Measurements from ENCODE around the gene ZBTB42.

Gene ZBTB42

GRCh38 chr14:104819361-104819781, 18.5 kb downstream of the ZBTB42 start:
- Histone ChIP-seq H3K9ac (ENCODE audit: low read length) (no peak overlapping the region), H3K36me3 (ENCODE audit: control insufficient read depth, insufficient read depth, low read length) (no peaks in the 10 kb centered on the region), H3K27me3 (ENCODE audit: control insufficient read depth, insufficient read depth, low read length) (no peaks in the 10 kb centered on the region), H3K4me1 (ENCODE audit: control insufficient read depth, insufficient read depth, low read length) (peaks cover 6% of the 10 kb centered on the region), H3K4me3 (ENCODE audit: low read length) (no peak overlapping the region), H3K27ac (ENCODE audit: low read depth, low read length) (no peak overlapping the region)

GRCh38 chr14:104820669-104821228, 19.8 kb downstream of the ZBTB42 start:
- Histone ChIP-seq H3K4me3 (ENCODE audit: low read length) (no peak overlapping the region), H3K27me3 (ENCODE audit: control insufficient read depth, insufficient read depth, low read length) (no peaks in the 10 kb centered on the region), H3K27ac (ENCODE audit: low read depth, low read length) (no peak overlapping the region), H3K36me3 (ENCODE audit: control insufficient read depth, insufficient read depth, low read length) (no peaks in the 10 kb centered on the region), H3K4me1 (ENCODE audit: control insufficient read depth, insufficient read depth, low read length) (peaks cover 7% of the 10 kb centered on the region), H3K9ac (ENCODE audit: low read length) (no peak overlapping the region)

GRCh38 chr14:104821229-104821945, 20.5 kb downstream of the ZBTB42 start:
- no peaks in the 10 kb centered on the region for H3K27me3 ChIP-seq (ENCODE audit: control insufficient read depth, insufficient read depth, low read length)
- H3K36me3 ChIP-seq (ENCODE audit: control insufficient read depth, insufficient read depth, low read length), result no peaks in the 10 kb centered on the region
- H3K4me1 ChIP-seq (ENCODE audit: control insufficient read depth, insufficient read depth, low read length), result peaks cover 8% of the 10 kb centered on the region
- H3K9ac ChIP-seq (ENCODE audit: low read length), result no peak overlapping the region
- no peak overlapping the region for H3K4me3 ChIP-seq (ENCODE audit: low read length)
- H3K27ac ChIP-seq (ENCODE audit: low read depth, low read length), result no peak overlapping the region

DNA sequence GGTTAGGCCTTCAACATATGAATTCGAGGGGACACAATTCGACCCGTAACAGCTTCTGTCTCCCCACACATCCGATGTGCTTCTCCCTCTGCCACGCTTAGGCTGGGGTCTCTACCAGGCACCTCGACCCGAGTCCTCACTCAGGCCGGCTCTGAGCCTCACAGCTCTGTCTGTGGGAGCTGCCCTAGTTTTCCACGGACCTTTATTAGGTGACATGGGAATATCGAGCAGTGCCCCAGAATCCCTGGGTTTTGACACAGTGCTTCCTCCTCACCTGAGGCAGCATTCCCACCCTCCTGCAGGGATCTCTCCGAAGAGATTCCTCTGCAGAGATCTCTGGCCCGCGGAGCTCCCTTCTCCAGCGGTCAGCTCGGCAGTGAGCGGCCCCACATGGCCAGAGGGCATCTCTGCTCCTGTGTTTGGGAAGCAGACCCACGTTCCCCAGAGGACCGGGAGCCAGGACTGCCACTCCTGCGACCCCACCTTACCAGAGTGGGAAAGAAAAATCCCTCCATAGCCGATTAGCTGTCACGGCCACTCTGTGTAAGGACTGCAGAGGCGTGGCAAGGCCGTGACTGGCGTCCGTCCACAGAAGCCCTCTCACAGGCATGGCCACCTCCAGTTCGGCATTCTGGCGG, 21.2 kb downstream of the ZBTB42 start:
- no peaks in the 10 kb centered on the region for H3K36me3 ChIP-seq (ENCODE audit: control insufficient read depth, insufficient read depth, low read length)
- no peak overlapping the region for H3K4me3 ChIP-seq (ENCODE audit: low read length)
- no peaks in the 10 kb centered on the region for H3K27me3 ChIP-seq (ENCODE audit: control insufficient read depth, insufficient read depth, low read length)
- no peak overlapping the region for H3K27ac ChIP-seq (ENCODE audit: low read depth, low read length)
- H3K9ac ChIP-seq (ENCODE audit: low read length), result no peak overlapping the region
- H3K4me1 ChIP-seq (ENCODE audit: control insufficient read depth, insufficient read depth, low read length), result peaks cover 3% of the 10 kb centered on the region

GRCh38 chr14:104822821-104823615, 22.1 kb downstream of the ZBTB42 start:
- H3K27me3 ChIP-seq (ENCODE audit: control insufficient read depth, insufficient read depth, low read length), result no peaks in the 10 kb centered on the region
- peaks cover 3% of the 10 kb centered on the region for H3K4me1 ChIP-seq (ENCODE audit: control insufficient read depth, insufficient read depth, low read length)
- no peak overlapping the region for H3K9ac ChIP-seq (ENCODE audit: low read length)
- no peak overlapping the region for H3K4me3 ChIP-seq (ENCODE audit: low read length)
- no peak overlapping the region for H3K27ac ChIP-seq (ENCODE audit: low read depth, low read length)
- H3K36me3 ChIP-seq (ENCODE audit: control insufficient read depth, insufficient read depth, low read length), result no peaks in the 10 kb centered on the region

DNA sequence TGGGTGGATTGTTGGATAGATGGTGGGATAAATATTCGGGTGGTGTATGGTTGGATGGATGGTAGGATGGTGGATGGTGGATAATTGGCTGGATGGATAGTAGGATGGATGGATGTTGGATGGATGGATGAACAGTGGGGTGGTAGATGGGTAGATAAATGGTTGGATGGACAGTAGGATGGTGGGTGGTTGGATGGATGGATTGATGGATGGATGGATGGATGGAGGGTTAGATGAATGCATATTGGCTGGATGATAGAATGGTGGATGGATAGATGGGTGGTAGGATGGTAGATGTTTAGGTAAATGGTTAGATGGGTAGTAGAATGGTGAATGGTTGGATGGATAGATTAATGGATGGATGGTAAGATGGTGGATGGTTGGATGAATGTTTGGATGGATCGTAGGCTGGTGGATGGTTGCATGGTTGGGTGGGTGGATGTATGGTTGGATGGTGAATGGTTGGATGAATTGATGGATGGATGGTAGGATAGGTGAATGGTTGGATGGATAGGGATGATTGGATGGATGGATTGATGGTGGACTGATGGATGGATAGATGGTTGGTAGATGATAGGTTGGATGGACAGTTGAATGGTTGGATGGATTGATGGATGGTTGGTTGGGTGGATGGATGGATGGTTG, 23.6 kb downstream of the ZBTB42 start:
- H3K27me3 ChIP-seq (ENCODE audit: control insufficient read depth, insufficient read depth, low read length), result no peaks in the 10 kb centered on the region
- no peak overlapping the region for H3K27ac ChIP-seq (ENCODE audit: low read depth, low read length)
- H3K9ac ChIP-seq (ENCODE audit: low read length), result no peak overlapping the region
- H3K36me3 ChIP-seq (ENCODE audit: control insufficient read depth, insufficient read depth, low read length), result no peaks in the 10 kb centered on the region
- H3K4me1 ChIP-seq (ENCODE audit: control insufficient read depth, insufficient read depth, low read length), result peaks cover 3% of the 10 kb centered on the region
- no peak overlapping the region for H3K4me3 ChIP-seq (ENCODE audit: low read length)

DNA sequence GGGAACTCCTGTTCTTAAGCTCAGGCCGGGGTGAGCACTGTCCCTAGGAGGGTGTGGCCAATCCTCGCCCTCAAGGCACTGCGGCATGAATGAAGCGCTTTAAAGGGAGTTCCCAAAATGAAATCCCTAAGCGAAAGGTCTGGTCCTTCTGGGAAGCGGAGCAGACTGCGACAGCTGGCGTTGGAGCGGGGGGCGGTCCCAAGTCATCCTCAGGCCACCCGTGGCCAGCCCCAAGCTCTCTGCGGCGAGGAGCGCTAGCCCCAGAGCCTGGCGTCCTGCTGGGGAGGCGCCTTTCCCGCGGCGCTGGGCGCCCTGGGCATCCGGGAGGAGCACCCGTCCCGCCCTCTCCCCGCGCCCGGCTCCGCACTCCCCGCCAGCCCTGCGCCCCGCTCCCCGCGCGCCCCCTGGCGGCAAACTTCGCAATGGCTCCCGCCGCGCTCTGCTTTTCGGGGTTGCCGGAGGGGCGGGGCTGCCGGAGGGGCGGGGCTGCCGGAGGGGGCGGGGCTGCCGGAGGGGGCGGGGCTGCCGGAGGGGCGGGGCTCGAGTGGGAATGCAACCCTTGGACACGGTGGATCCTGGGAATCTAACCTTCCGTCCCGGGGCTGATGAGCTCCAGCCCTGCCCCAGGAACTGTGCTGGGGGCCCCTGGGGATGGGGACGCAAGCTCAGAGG, 25.4 kb downstream of the ZBTB42 start:
- no peak overlapping the region for H3K27ac ChIP-seq (ENCODE audit: low read depth, low read length)
- peak overlapping the region; percentile 47 for H3K9ac ChIP-seq (ENCODE audit: low read length)
- no peaks in the 10 kb centered on the region for H3K36me3 ChIP-seq (ENCODE audit: control insufficient read depth, insufficient read depth, low read length)
- H3K4me3 ChIP-seq (ENCODE audit: low read length), result peak overlapping the region; percentile 83
- peaks cover 3% of the 10 kb centered on the region for H3K4me1 ChIP-seq (ENCODE audit: control insufficient read depth, insufficient read depth, low read length)
- no peaks in the 10 kb centered on the region for H3K27me3 ChIP-seq (ENCODE audit: control insufficient read depth, insufficient read depth, low read length)

- Histone ChIP-seq H3K4me3 (ENCODE audit: low read length) (peak overlapping the region; percentile 55), H3K27ac (ENCODE audit: low read depth, low read length) (no peak overlapping the region), H3K36me3 (ENCODE audit: control insufficient read depth, insufficient read depth, low read length) (no peaks in the 10 kb centered on the region), H3K9ac (ENCODE audit: low read length) (no peak overlapping the region), H3K27me3 (ENCODE audit: control insufficient read depth, insufficient read depth, low read length) (no peaks in the 10 kb centered on the region), H3K4me1 (ENCODE audit: control insufficient read depth, insufficient read depth, low read length) (peaks cover 3% of the 10 kb centered on the region)
Measured at GRCh38 chr14:104826861-104827176, 25.9 kb downstream of the ZBTB42 start.

DNA sequence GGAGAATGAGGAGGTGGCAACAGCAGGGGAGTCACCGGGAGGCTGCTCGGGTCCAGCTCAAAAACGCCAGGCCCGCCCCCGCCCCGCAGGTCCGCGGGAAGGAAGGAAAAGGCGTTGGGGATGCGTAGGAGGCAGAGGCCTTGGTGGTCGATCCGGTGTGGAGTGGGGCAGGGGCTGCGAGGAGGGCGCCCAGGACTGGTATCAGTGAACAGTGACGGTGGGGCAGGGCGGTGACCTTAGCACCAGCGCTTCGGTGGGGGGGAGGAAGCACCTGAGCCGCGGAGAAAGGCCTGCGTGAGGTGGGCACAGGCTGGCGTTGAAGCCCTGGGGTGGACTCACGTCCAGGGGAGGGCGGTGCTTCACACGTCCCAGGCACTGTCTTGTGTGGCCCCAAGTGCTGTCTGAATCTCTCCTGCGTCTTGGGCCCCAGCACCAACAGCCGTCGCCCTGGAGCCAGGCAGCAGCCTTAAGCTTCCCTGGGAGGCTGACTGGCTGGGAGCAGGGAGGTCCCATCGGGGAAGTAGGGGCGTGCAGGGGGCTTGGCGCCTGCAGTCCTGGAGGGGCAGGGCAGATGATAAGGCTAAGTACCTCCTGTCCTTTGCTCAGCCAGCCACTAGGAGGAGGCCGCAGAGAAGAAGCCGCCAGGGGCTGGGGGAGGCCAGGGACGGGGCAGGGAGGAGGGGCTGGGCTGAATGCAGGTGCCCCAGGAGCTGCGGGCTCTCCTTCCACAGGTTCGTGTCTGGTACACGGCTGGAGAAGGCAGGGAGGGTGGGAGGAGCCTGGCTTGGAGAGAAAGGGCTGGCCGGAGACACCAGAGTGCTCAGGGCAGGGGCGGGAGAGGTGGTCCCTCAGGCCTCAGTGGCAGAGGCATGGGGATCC, 26.5 kb downstream of the ZBTB42 start:
- Histone ChIP-seq H3K27ac (ENCODE audit: low read depth, low read length) (no peak overlapping the region), H3K9ac (ENCODE audit: low read length) (no peak overlapping the region), H3K27me3 (ENCODE audit: control insufficient read depth, insufficient read depth, low read length) (no peaks in the 10 kb centered on the region), H3K4me3 (ENCODE audit: low read length) (peak overlapping the region; percentile 55), H3K4me1 (ENCODE audit: control insufficient read depth, insufficient read depth, low read length) (peaks cover 3% of the 10 kb centered on the region), H3K36me3 (ENCODE audit: control insufficient read depth, insufficient read depth, low read length) (no peaks in the 10 kb centered on the region)

GRCh38 chr14:104830781-104831180, 29.9 kb downstream of the ZBTB42 start:
- peaks cover under 1% of the 10 kb centered on the region for H3K4me1 ChIP-seq (ENCODE audit: control insufficient read depth, insufficient read depth, low read length)
- no peaks in the 10 kb centered on the region for H3K36me3 ChIP-seq (ENCODE audit: control insufficient read depth, insufficient read depth, low read length)
- no peak overlapping the region for H3K9ac ChIP-seq (ENCODE audit: low read length)
- no peak overlapping the region for H3K27ac ChIP-seq (ENCODE audit: low read depth, low read length)
- no peaks in the 10 kb centered on the region for H3K27me3 ChIP-seq (ENCODE audit: control insufficient read depth, insufficient read depth, low read length)
- H3K4me3 ChIP-seq (ENCODE audit: low read length), result no peak overlapping the region
